Mucosa of gallbladder (tissue), 1 donor: ENCODE measurements around the gene TYW5. TPM values are rescaled to one million over a fixed set of nuclear protein-coding genes. Genes with fewer than 3 reads are reported as not detected.
"Not testable (repeated sequence)": the region's sequence is repeated elsewhere in the genome, so short reads cannot be mapped to it uniquely, and the experiment has no call there.

Experiments used
- DNase-seq: peaks from one replicate; pipeline ENCODE4 v3.0.0-alpha.2; 2020; ENCODE audit warnings: low spot score
- total RNA-seq: library from RNA; stranded (reverse); gene quantifications from one replicate; pipeline ENCODE4 v1.2.1, GENCODE V29; 2021
- donor health status: DM: no; HTN: no; CAD: no.

The TYW5 gene
- total RNA-seq, 1 donor from 2014 or later, result 6.5 TPM

- DNase-seq, result no peak
Measured at GRCh38 chr2:199922856-199923255, 32.4 kb downstream of the TYW5 start.

- DNase-seq, result no peak
Measured at GRCh38 chr2:199916980-199917379, 38.3 kb downstream of the TYW5 start.

- no peak for DNase-seq
Measured at GRCh38 chr2:199914372-199914958, 40.8 kb downstream of the TYW5 start.

GRCh38 chr2:199912553-199913114 lies 42.7 kb downstream of the TYW5 start:
- DNase-seq, result not testable (repeated sequence)

GRCh38 chr2:199911877-199912161 lies 43.5 kb downstream of the TYW5 start:
- DNase-seq, result no peak

GRCh38 chr2:199911052-199911876 lies 44.0 kb downstream of the TYW5 start, which contains the start of gene C2orf69:
TSS of gene C2orf69 (plus strand) at chr2:199911293. CDS start at chr2:199911439, 146 bp downstream.
- peak; percentile 98 for DNase-seq

- no peak for DNase-seq
Measured at GRCh38 chr2:199910338-199911051, 44.8 kb downstream of the TYW5 start.

- DNase-seq, result no peak
Measured at GRCh38 chr2:199907008-199907714, 48.1 kb downstream of the TYW5 start.

GRCh38 chr2:199903111-199903510 lies 52.2 kb downstream of the TYW5 start:
- no peak for DNase-seq

- no peak for DNase-seq
Measured at GRCh38 chr2:199902486-199903110, 52.7 kb downstream of the TYW5 start.

- no peak for DNase-seq
Measured at GRCh38 chr2:199901942-199902341, 53.3 kb downstream of the TYW5 start.

- DNase-seq, result no peak
Measured at GRCh38 chr2:199896617-199897016, 58.7 kb downstream of the TYW5 start.

- DNase-seq, result no peak
Measured at GRCh38 chr2:199895406-199895805, 59.9 kb downstream of the TYW5 start.

- DNase-seq, result no peak
Measured at GRCh38 chr2:199883474-199884212, 71.6 kb downstream of the TYW5 start.

- DNase-seq, result no peak
Measured at GRCh38 chr2:199882667-199883066, 72.6 kb downstream of the TYW5 start.

Other genes with a start within 250 kb of the TYW5 start
- gene FTCDNL1, start 104.3 kb downstream of the TYW5 start, total RNA-seq, result 3.1 TPM
- 11.9 TPM for gene C2orf69, start 44.2 kb downstream of the TYW5 start, total RNA-seq
- gene MAIP1, start 91 bp upstream of the TYW5 start, total RNA-seq, result 21.9 TPM